AG09309 (cell line): ENCODE results near the gene C10orf90.
A peak's percentile ranks its signal among the peaks of the same experiment; 100 is the strongest.
"Not testable (repeated sequence)": the region's sequence is repeated elsewhere in the genome, so short reads cannot be mapped to it uniquely, and the experiment has no call there.

Source experiments
- DNase-seq: peaks from one replicate; pipeline ENCODE4 v3.0.0-alpha.2; 2010; ENCODE audit warnings: low read depth
- H3K4me3 ChIP-seq: 2 replicates; pipeline ENCODE4 v1.5.1; 2011; ENCODE audit warnings: mild to moderate bottlenecking, low read depth, low read length, moderate library complexity; ENCODE audit not compliant: control insufficient read depth
- CTCF ChIP-seq: IDR thresholded peaks from 2 replicates; pipeline ENCODE4 v1.5.1; 2011; ENCODE audit warnings: mild to moderate bottlenecking, low read depth, low read length, inconsistent platforms; ENCODE audit not compliant: insufficient read depth, control insufficient read depth; ENCODE audit errors: missing control alignments

C10orf90 gene

GRCh38 chr10:126387041-126387921 lies 283.2 kb downstream of the C10orf90 start:
- peak; percentile 87 for TF ChIP-seq CTCF
- peak; percentile 50 for DNase-seq
- peak overlapping the region; percentile 80 for H3K4me3 ChIP-seq

GRCh38 chr10:126384269-126384873 lies 286.1 kb downstream of the C10orf90 start:
- H3K4me3 ChIP-seq = no peak overlapping the region
- no peak for TF ChIP-seq CTCF
- DNase-seq = peak; percentile 80

GRCh38 chr10:126380352-126381076 lies 290.0 kb downstream of the C10orf90 start:
- TF ChIP-seq CTCF = no peak
- no peak for DNase-seq
- no peak overlapping the region for H3K4me3 ChIP-seq

- not testable (repeated sequence) for DNase-seq, H3K4me3 ChIP-seq
Observed at GRCh38 chr10:126379166-126379565, 291.3 kb downstream of the C10orf90 start.

- no peak for DNase-seq
- H3K4me3 ChIP-seq = no peak overlapping the region
- TF ChIP-seq CTCF = no peak
Observed at GRCh38 chr10:126376956-126377355, 293.5 kb downstream of the C10orf90 start.

GRCh38 chr10:126375926-126376554 lies 294.5 kb downstream of the C10orf90 start:
- no peak overlapping the region for H3K4me3 ChIP-seq
- no peak for TF ChIP-seq CTCF
- no peak for DNase-seq
